H9 (cell line): Measurements from ENCODE around the gene RNASET2. TPM values are rescaled to one million over a fixed set of nuclear protein-coding genes. Genes with fewer than 3 reads are reported as not detected.

Source experiments
- DNase-seq: peaks from one replicate; pipeline ENCODE4 v3.0.0-alpha.2; 2017
- H2AFZ ChIP-seq: one replicate; pipeline ENCODE4 v1.6.1; 2013; ENCODE audit warnings: mild to moderate bottlenecking, low read length, control low read depth, moderate library complexity
- H2AK5ac ChIP-seq: 2 replicates; pipeline ENCODE4 v1.6.1; 2013; ENCODE audit warnings: low read length, control low read depth, mixed read lengths; ENCODE audit not compliant: insufficient read length
- H2BK120ac ChIP-seq: one replicate; pipeline ENCODE4 v1.6.1; 2013; ENCODE audit warnings: low read depth, mild to moderate bottlenecking, low read length, control low read depth, inconsistent platforms; ENCODE audit not compliant: poor library complexity, severe bottlenecking
- H2BK12ac ChIP-seq: 2 replicates; pipeline ENCODE4 v1.6.1; 2013; ENCODE audit warnings: low read length, control low read depth, mixed read lengths, low read depth; ENCODE audit not compliant: insufficient read length
- H2BK15ac ChIP-seq: 2 replicates; pipeline ENCODE4 v1.6.1; 2013; ENCODE audit warnings: low read depth, low read length, control low read depth
- H2BK20ac ChIP-seq: one replicate; pipeline ENCODE4 v1.6.1; 2013; ENCODE audit warnings: low read depth, mild to moderate bottlenecking, low read length, control low read depth, inconsistent platforms; ENCODE audit not compliant: poor library complexity, severe bottlenecking
- H2BK5ac ChIP-seq: 2 replicates; pipeline ENCODE4 v1.6.1; 2013; ENCODE audit warnings: low read length, control low read depth, mixed read lengths; ENCODE audit not compliant: insufficient read length
- H3K14ac ChIP-seq: 2 replicates; pipeline ENCODE4 v1.6.1; 2013; ENCODE audit warnings: low read length, control low read depth; ENCODE audit not compliant: insufficient read depth
- H3K18ac ChIP-seq: 2 replicates; pipeline ENCODE4 v1.6.1; 2013; ENCODE audit warnings: low read depth, mild to moderate bottlenecking, mixed read lengths, low read length, control low read depth; ENCODE audit not compliant: insufficient read length
- H3K23ac ChIP-seq: 2 replicates; pipeline ENCODE4 v1.6.1; 2013; ENCODE audit warnings: low read length, control low read depth, mixed read lengths, low read depth; ENCODE audit not compliant: insufficient read length
- H3K23me2 ChIP-seq: 2 replicates; pipeline ENCODE4 v1.6.1; 2013; ENCODE audit warnings: low read depth, mild to moderate bottlenecking, mixed read lengths, low read length, control low read depth; ENCODE audit not compliant: insufficient read length, poor library complexity, severe bottlenecking
- H3K27ac ChIP-seq: 2 replicates; pipeline ENCODE4 v1.5.1; 2013; ENCODE audit warnings: low read length, control low read depth, mixed read lengths, low read depth; ENCODE audit not compliant: insufficient read length
- H3K27me3 ChIP-seq: 2 replicates; pipeline ENCODE4 v1.6.1; 2013; ENCODE audit warnings: low read length, control low read depth, inconsistent platforms; ENCODE audit not compliant: insufficient read depth
- H3K4ac ChIP-seq: 2 replicates; pipeline ENCODE4 v1.6.1; 2013; ENCODE audit warnings: low read depth, mild to moderate bottlenecking, control low read depth, inconsistent platforms, low read length, moderate library complexity
- H3K4me1 ChIP-seq: 2 replicates; pipeline ENCODE4 v1.6.1; 2013; ENCODE audit warnings: low read length, control low read depth, inconsistent platforms; ENCODE audit not compliant: insufficient read depth
- H3K4me2 ChIP-seq: 2 replicates; pipeline ENCODE4 v1.6.1; 2013; ENCODE audit warnings: low read length, control low read depth, mixed read lengths; ENCODE audit not compliant: insufficient read length, insufficient read depth
- H3K56ac ChIP-seq: 2 replicates; pipeline ENCODE4 v1.6.1; 2013; ENCODE audit warnings: low read depth, mild to moderate bottlenecking, mixed read lengths, low read length, control low read depth; ENCODE audit not compliant: insufficient read length
- H3K79me1 ChIP-seq: 2 replicates; pipeline ENCODE4 v1.6.1; 2013; ENCODE audit warnings: low read depth, mild to moderate bottlenecking, moderate library complexity, low read length, control low read depth, inconsistent platforms; ENCODE audit not compliant: insufficient read depth, poor library complexity, severe bottlenecking
- H3K79me2 ChIP-seq: 2 replicates; pipeline ENCODE4 v1.6.1; 2013; ENCODE audit warnings: low read length, control low read depth, inconsistent platforms; ENCODE audit not compliant: insufficient read depth
- H3K9ac ChIP-seq: 2 replicates; pipeline ENCODE4 v1.6.1; 2013; ENCODE audit warnings: low read length, control low read depth, mixed read lengths; ENCODE audit not compliant: insufficient read length; ENCODE audit errors: extremely low read depth
- H3K9me3 ChIP-seq: one replicate; pipeline ENCODE4 v1.6.1; 2013; ENCODE audit warnings: low read depth, low read length, inconsistent platforms; ENCODE audit not compliant: control insufficient read depth
- H3T11ph ChIP-seq: one replicate; pipeline ENCODE4 v1.6.1; 2013; ENCODE audit warnings: mild to moderate bottlenecking, low read length, control low read depth, inconsistent platforms
- H4K20me1 ChIP-seq: one replicate; pipeline ENCODE4 v1.6.1; 2013; ENCODE audit not compliant: control insufficient read depth, insufficient read length, insufficient read depth
- H4K5ac ChIP-seq: 2 replicates; pipeline ENCODE4 v1.6.1; 2013; ENCODE audit warnings: low read depth, mild to moderate bottlenecking, mixed read lengths, low read length, control low read depth; ENCODE audit not compliant: insufficient read length
- H4K8ac ChIP-seq: replicated peaks from 2 replicates; pipeline ENCODE4 v1.6.1; 2013; ENCODE audit warnings: low read length, control low read depth, mixed read lengths, low read depth; ENCODE audit not compliant: insufficient read length
- H4K91ac ChIP-seq: 2 replicates; pipeline ENCODE4 v1.6.1; 2013; ENCODE audit warnings: low read depth, mild to moderate bottlenecking, moderate library complexity, mixed read lengths, low read length, control low read depth; ENCODE audit not compliant: insufficient read length
- H3K27ac Mint-ChIP-seq, 3 experiments: 2 replicates in 2 of 3; 3 replicates in 1 of 3; pipeline ENCODE4 v1.8.0; 2020 to 2021; ENCODE audit warnings: mixed read lengths in 3 of 3, mild to moderate bottlenecking in 1 of 3, moderate library complexity in 1 of 3
- H3K27me3 Mint-ChIP-seq: 2 replicates; pipeline ENCODE4 v1.8.0; 2021; ENCODE audit warnings: low read depth, mild to moderate bottlenecking, moderate library complexity, mixed read lengths
- H3K36me3 Mint-ChIP-seq, 3 experiments: 2 replicates in 2 of 3; 3 replicates in 1 of 3; pipeline ENCODE4 v1.8.0; 2020 to 2021; ENCODE audit warnings: low read depth in 3 of 3, mixed read lengths in 3 of 3; ENCODE audit not compliant: insufficient read depth in 1 of 3
- H3K4me1 Mint-ChIP-seq, 2 experiments: 2 replicates each; pipeline ENCODE4 v1.8.0; 2020; ENCODE audit warnings: mixed read lengths in 2 of 2
- H3K4me3 Mint-ChIP-seq, 2 experiments: 2 replicates in 1 of 2; 3 replicates in 1 of 2; pipeline ENCODE4 v1.8.0; 2020 to 2021; ENCODE audit warnings: mild to moderate bottlenecking in 2 of 2, mixed read lengths in 2 of 2, moderate library complexity in 1 of 2
- H3K9me3 Mint-ChIP-seq, 2 experiments: 2 replicates in 1 of 2; 3 replicates in 1 of 2; pipeline ENCODE4 v1.8.0; 2020; ENCODE audit warnings: mild to moderate bottlenecking in 2 of 2, mixed read lengths in 2 of 2, moderate library complexity in 1 of 2
- CTCF ChIP-seq: fragments of 200-600 bp; sonication (generic); conservative IDR thresholded peaks from 3 replicates; pipeline ENCODE4 v1.8.0; 2021; ENCODE audit warnings: antibody characterized with exemption, mild to moderate bottlenecking
- WGBS: extraction: QIAGEN DNeasy Blood & Tissue Kit; methylation state at CpG from one replicate; pipeline ENCODE4 v1.1.7; 2013; ENCODE audit warnings: missing lambda C conversion rate, low lambda C conversion rate, mixed read lengths; ENCODE audit not compliant: insufficient read length; ENCODE audit errors: extremely low coverage; 5-methylcytosine and 5-hydroxymethylcytosine counted together
- total RNA-seq: library from RNA; stranded (reverse); gene quantifications from 2 replicates; pipeline ENCODE4 v1.2.1, GENCODE V29; 2021

RNASET2 gene
- total RNA-seq, 1 experiment from 2014 or later = 28.2 TPM

GRCh38 chr6:167005350-167006159, 49.2 kb upstream of the RNASET2 start:
- no peak overlapping the region for H3T11ph ChIP-seq

More at GRCh38 chr6:167005350-167006159, 49.2 kb upstream of the RNASET2 start:
- Histone ChIP-seq H3K18ac (no peak overlapping the region), H3K27ac (no peak overlapping the region), H3K23me2 (no peaks in the 10 kb centered on the region), H3K4ac (no peak overlapping the region), H3K79me1 (peaks cover 11% of the 10 kb centered on the region), H3K79me2 (peaks cover 8% of the 10 kb centered on the region; the same call in 1 of the 2 replicates), H2BK12ac (no peak overlapping the region), H3K27me3 (no peaks in the 10 kb centered on the region), H2BK5ac (no peak overlapping the region), H3K9ac (no peak overlapping the region), H4K20me1 (no peaks in the 10 kb centered on the region), H3K56ac (no peak overlapping the region), H4K5ac (no peak overlapping the region), H2AK5ac (no peak overlapping the region), H2AFZ (no peak overlapping the region), H4K8ac (no peak overlapping the region), H4K91ac (no peak overlapping the region), H2BK120ac (no peak overlapping the region), H3K4me1 (peaks cover 3% of the 10 kb centered on the region; the same call in 1 of the 2 replicates), H3K4me2 (no peak overlapping the region), H3K9me3 (no peaks in the 10 kb centered on the region), H3K14ac (no peak overlapping the region), H2BK20ac (no peak overlapping the region), H3K23ac (no peak overlapping the region), H2BK15ac (no peak overlapping the region)
- Mint-ChIP-seq H3K27ac (no peak overlapping the region), H3K4me1 (peaks cover 12 to 13% of the 10 kb centered on the region in 2 experiments), H3K9me3 (no peaks in the 10 kb centered on the region), H3K36me3 (peaks cover 29 to 79% (median 74%) of the 10 kb centered on the region in 3 experiments; a peak in 6 of 7 replicates), H3K27me3 (no peaks in the 10 kb centered on the region), H3K4me3 (no peak overlapping the region)
- no CpG with 5 or more reads among the region's 12 CpGs for WGBS
- no peak for TF ChIP-seq CTCF
- DNase-seq = no peak
